GM19467 (cell line): ENCODE data around the gene ADAR.
"Not testable (repeated sequence)": the region's sequence is repeated elsewhere in the genome, so short reads cannot be mapped to it uniquely, and the experiment has no call there.

Experiments
- ATAC-seq: cut with Tn5 transposase; IDR thresholded peaks from one replicate; pipeline ENCODE4 v1.9.1; 2021; ENCODE audit warnings: mild to moderate bottlenecking, moderate library complexity; ENCODE audit not compliant: unreplicated experiment

The ADAR gene, protein sequence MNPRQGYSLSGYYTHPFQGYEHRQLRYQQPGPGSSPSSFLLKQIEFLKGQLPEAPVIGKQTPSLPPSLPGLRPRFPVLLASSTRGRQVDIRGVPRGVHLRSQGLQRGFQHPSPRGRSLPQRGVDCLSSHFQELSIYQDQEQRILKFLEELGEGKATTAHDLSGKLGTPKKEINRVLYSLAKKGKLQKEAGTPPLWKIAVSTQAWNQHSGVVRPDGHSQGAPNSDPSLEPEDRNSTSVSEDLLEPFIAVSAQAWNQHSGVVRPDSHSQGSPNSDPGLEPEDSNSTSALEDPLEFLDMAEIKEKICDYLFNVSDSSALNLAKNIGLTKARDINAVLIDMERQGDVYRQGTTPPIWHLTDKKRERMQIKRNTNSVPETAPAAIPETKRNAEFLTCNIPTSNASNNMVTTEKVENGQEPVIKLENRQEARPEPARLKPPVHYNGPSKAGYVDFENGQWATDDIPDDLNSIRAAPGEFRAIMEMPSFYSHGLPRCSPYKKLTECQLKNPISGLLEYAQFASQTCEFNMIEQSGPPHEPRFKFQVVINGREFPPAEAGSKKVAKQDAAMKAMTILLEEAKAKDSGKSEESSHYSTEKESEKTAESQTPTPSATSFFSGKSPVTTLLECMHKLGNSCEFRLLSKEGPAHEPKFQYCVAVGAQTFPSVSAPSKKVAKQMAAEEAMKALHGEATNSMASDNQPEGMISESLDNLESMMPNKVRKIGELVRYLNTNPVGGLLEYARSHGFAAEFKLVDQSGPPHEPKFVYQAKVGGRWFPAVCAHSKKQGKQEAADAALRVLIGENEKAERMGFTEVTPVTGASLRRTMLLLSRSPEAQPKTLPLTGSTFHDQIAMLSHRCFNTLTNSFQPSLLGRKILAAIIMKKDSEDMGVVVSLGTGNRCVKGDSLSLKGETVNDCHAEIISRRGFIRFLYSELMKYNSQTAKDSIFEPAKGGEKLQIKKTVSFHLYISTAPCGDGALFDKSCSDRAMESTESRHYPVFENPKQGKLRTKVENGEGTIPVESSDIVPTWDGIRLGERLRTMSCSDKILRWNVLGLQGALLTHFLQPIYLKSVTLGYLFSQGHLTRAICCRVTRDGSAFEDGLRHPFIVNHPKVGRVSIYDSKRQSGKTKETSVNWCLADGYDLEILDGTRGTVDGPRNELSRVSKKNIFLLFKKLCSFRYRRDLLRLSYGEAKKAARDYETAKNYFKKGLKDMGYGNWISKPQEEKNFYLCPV

DNA sequence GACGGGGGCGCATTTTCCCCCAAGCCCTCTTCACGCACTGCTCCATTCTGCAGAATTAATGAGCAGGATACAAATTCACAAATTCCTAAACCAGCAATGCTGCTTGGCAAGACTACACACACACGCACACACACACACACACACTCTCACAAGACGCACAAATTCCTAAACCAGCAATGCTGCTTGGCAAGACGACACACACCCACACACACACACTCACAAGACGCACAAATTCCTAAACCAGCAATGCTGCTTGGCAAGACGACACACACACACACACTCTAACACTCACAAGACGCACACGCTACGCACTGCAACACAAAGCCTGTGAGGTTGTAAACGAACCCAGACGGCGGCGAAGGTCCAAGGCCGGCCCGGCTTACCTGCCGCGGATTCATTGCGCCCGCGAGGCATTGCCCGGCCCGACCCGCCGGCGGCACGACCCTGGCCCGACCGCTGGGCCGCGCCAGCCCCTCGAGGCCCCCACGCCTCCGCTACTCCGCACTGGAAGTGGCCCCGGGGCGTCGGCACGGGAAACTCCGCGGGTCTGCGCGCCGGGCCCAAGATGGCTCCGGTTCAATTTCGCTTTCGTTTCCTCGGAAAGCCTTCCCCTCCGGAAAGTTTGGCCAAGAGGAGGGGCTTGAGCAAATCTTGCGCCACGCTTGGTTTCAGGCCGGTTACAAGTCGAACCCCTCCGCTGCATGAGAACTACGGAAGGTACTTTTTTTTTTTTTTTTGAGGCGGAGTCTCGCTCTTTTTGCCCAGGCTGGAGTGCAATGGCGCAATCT, at the start of gene ADAR:
Gene ADAR (minus strand): TSS at position 578 of the 788 bp plus-strand sequence. CDS start 180 bp downstream, at position 398.
- peak; percentile 54 for ATAC-seq

DNA sequence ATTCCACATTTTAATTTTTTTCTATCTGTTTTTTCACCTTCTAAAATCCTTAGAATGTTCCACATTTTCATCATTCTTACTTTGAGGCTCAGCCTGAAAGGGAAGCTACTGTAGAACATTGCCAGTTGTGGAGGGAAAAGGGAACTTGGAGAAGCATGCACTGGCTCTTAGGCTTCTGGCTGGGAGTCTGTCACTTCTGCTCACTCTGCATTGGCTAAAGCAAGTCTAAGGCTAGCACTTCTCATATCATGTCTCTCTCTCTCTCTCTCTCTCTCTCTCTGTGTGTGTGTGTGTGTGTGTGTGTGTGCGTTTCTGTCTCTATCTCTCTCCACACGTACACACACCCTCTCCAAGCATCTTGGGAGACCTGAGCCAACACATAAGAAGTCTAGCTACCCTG, 49.6 kb upstream of the ADAR start:
- ATAC-seq: no peak

DNA sequence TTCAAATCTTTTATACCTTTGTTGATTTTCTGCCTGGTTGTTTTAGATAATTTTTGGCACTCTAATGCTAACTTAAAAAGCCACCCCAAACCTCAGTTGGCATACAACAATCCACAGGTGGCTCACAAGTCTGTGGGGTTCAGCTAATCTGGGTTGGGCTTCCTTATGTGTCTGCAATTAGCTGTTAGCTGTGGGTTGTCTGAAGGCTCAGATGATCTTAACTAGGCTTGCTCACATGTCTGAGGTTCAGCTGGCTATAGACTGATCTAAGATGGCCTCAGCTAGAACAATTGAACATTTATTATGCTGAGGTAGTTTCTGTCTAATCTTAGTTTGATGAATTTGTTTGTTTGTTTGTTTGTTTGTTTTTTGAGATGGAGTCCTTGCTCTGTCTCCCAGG, 44.9 kb upstream of the ADAR start:
- no peak for ATAC-seq

DNA sequence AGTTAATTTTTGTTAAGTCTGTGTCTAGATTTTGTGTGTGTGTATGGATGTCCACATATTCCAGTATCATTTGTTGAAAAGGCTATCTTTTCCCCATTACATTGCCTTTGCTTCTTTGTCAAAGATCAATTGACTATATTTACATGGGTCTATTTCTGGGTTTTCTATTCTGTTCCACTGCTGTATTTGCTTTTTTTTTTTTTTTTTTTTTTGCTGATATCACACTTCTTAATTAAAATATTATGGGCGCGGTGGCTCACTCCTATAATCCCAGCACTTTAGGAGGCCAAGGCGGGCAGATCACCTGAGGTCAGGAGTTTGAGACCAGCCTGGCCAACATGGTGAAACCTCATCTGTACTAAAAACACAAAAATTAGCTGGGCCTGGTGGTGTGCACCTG, 36.7 kb upstream of the ADAR start:
- not testable (repeated sequence) for ATAC-seq

DNA sequence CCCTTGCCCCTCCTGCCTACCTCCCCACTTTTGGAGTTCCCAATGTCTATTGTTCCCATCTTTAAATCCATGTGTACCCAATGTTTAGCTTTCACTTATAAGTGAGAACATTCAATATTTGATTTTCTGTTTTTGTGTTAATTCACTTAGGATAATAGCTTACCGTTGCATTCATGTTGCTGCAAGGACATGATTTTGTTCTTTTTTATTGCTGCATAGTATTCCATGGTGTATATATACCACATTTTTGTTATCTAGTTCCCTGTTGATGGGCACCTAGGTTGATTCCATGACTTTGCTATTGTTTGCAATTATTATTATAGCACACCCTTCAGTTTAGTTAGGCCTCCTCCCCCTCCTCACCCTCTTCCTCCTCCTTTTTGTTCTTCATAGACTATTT, 33.5 kb upstream of the ADAR start:
- no peak for ATAC-seq

DNA sequence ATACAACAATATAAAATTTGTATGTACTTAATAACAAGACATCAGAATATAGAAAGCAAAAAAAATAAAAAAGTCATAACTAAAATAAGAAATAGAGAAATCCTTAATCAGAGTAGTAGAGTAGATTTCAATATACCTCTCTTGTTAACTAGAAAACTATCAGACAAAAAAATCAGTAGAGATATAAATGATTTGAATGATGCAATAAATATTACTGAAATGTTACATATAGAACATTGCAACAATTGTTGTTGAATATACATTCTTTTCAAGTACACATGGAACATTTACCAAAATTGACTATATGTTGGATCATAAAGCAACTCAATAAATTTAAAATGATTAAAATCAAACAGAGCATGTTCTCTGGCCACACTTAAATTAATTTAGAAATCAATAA, 31.9 kb upstream of the ADAR start:
- no peak for ATAC-seq

DNA sequence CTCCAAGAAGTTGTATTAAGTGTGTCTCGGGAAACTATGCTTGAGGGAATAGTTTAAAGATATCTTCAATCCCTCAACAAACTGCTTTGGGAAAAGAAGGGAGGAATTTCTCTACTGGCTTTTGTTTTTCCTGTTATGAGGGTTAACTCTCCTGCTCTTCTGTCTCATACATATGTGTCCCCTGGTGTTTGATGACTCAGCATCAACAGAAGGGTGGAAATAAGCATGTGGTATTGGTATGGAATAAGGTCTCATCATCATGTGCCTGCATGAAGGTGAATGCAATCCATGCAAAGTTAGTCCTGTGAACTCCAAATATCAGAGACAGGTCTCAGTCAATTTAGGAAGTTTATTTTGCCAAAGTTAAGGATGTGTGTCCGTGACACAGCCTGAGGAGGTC, 27.2 kb upstream of the ADAR start:
- no peak for ATAC-seq

DNA sequence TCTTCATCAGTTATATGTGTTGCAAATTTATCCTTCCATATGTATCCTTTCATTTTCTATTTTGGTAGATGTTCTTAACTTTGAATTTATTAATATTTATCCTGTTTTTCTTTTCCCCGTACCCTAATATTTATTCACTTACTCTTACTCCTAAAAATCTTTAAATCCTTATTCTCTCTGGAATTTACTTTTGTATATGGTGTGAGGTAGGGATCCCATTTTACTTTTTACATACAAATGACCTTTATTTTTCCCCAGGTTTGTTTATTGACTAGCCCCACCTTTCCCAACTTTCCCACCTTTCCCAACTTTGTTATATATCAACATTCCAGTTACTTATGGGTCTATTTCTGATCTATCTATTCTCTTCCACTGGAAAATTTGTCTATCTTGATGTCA, 21.7 kb upstream of the ADAR start:
- no peak for ATAC-seq

DNA sequence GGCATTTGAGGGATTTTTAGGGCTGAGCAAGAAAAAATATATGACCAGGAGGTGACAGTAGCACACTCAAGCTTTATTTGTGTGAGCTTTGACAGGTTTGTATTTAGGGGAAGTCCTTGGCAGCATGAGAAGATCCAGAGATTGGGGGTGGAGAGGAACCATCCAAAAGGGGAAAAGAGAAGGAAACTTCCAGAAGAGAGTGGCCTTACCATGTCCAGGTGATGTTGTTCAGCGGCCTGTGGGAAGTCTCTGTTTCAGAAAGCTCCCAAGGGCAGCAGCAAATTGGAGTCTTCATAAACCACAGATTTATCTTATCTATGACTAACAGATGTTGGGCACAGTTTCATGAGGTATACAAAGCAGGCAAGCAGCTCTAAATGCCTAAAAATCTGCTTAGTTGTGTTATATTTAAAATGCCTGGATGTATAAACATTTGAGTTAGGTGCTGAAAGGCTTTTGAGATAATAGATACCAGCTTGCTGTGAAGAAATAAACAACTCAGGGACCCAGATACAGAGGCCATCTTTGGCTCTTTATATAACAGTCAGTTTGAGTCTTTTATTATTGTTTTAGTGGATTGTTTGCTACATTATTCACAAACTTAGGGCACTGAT, 21.2 kb upstream of the ADAR start:
- no peak for ATAC-seq

DNA sequence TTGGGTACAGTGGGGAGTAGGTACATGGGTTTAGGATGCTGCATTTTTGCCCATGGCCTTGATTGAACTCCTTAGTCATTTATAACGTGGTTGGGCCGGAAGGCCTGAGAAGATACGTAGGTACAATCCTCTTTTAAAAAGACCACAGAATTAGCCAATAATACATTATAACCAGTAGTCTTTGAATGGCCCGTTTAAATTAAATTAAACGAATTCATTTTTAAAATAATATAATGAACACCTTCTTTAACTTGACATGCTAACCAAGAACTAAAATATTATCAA, 20.1 kb upstream of the ADAR start:
- ATAC-seq: no peak

DNA sequence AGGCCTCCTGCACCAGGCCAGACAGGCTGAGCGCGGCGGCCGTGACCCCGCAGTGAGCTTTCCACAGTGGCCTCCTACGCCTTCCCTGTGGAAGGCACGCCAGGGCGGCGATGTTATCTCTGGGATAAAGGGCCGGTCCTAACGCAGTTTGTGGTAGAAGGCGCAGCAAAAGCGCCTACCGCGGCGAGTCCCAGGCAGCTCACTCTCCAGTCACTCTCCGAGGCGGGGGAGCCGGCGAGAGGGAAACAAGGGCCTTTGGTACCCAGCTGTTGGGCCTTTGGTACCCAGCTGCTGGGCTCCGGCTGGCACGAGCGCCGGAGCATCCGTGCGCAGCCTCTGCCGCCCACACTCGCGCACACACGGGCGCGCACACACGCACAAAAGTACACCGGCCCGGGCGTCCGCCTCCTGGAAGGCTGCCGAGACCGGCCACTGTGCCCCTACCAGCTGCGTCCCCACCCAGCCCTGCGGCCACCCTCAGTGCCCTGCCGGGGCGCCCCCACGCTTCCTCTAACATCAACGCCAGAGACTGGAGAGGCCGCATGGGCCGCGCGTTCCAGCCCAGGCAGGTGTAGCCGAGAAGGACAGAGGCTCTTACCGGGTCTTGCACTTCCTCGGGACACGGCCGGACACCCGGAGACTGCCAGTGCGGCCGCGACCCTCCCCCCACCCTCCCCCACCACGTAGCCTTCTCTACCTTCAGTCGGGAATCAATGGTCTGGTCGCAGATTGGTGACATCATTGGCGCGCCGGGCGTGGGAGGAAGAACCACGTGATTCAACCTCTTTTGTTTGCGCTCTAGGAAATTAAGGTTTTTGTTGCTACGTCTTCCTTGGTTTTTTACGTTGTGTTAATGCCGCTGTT, 19.5 kb upstream of the ADAR start:
- peak; percentile 47 for ATAC-seq

DNA sequence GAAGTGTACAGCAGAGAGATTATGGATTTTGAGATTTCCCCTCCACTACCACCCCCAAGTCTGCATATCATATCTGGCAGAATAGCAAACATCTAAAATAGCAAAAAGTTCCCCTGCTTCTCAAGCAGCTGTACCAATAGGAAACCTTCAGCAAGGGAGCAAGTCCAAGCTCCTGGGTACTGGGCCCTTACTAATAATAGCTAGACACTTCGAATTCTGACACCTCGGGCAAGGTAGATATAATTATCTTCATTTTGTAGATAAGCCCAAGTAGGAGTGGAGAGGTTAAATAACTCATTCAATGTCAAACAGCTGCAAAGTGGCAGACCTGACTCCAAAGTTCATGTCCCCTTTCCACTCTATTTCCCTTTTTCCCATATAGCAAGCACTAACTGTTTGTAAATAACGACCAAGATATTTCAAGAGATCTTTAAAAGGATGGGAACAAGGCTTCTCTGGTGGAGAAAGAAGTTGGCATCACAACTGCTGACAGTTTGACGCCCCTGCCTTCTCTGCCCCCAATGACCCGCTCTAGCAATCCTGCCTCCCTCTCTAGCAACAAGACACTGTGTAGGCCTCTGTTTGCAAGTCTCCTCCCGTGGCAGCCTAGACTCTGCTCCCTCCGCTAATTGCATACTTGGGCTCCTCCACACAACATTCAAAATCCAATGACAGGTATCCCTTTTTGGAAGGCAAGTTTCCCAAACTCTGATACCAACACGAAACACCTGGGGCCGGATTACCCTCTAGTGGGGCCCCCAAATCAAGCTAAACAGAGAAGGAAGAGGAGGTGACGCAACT, 18.7 kb upstream of the ADAR start:
- ATAC-seq: peak; percentile 4

DNA sequence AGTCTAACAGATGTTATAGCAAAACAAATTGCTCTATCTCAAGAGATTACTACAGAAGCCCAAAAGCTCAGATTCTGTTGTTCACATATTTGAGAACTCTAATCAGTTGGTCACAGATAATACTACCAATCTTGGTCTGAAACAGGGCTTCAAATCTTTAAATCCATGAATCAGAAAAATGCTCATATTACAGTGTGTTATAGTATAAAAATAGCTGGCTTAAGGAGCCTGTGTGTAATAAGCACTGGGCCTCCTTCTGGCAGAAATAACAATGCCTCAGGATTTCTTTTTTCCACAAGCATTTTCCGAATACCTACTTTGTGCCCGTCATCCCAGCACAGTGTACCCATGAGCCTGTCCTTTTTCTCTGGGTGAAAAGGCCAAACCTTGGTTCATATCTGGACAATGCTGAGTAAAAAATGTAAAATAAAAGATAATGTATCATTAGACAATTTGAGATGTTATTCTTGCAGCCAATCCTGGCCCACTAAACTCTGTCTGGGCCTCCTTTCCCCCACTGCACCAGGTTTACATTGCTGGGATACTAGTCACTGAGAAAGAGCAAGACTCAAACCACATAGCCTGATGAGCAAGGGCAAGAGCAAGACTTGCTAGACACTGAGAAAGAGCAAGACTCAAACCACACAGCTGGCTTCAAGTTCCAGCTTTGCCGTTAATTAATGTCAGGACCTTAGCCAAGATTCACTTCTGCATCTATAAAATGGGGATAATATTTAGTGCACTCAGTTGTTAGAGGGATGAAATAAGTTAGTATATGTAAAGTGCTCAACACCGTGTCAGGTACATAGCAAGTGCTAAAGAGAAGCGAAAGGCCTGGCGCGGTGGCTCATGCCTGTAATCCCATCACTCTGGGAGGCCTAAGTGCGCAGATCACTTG, 17.0 kb upstream of the ADAR start:
- no peak for ATAC-seq

DNA sequence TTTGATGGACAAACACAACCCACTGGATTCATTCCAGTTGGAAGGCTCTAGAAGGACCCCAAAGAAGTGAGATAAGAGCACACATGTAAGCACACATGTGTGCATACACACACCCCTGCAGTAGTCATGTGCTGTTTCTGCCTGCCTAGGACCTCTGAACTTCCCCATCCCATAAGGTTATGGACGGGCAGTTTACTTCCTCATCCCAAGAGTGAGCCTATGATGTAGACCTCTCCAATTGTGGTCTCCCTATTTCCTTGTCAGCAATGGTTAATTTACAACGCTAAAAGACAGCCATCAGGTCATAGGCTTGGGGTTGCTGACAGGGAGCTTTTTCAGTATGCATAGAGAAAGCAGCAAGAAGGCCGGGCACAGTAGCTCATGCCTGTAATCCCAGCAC, 15.4 kb upstream of the ADAR start:
- no peak for ATAC-seq

DNA sequence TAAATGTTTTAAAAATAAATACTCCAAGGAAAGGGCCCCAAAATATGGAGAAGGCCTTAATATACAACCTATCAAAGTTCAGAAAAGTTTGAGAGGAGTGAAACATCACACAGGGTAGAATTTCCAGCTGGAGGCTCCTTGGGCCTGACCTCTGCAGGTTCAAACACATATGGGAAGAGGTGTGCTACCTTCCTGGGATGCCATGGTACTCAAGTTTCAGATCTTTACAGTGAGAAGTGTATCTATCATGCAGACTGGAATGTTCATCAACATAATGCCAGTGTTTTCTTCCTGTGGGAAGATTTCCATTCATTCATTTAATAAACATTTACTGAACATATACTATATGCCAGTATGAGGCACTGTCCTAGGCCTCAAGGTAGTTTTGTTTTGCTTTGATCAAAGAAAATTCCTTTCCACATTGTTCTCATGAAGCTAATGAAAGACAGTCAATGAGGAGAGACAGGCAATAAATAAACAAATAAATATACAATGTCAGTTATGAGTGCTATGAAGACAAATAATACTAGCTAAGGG, 14.6 kb upstream of the ADAR start:
- ATAC-seq: no peak

DNA sequence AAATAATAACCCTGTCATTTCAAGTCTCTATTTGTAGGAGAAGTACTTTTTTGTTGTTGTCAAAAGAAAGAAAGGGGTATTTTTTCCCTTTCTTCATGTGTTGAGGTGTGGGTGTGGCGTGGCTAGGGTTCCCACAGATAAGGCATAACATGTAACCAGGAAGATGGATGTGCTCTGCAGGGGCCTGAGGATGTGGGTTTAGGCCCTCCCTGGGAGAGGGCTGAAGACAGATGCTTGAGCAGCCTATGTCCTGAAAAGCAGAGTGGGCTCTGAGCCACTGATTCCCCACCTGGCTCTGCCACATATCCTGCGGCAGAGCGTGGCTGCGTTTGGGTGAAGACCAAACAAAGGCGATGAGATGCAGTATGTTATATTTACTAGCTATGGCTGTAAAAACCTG, 13.9 kb upstream of the ADAR start:
- ATAC-seq: no peak

DNA sequence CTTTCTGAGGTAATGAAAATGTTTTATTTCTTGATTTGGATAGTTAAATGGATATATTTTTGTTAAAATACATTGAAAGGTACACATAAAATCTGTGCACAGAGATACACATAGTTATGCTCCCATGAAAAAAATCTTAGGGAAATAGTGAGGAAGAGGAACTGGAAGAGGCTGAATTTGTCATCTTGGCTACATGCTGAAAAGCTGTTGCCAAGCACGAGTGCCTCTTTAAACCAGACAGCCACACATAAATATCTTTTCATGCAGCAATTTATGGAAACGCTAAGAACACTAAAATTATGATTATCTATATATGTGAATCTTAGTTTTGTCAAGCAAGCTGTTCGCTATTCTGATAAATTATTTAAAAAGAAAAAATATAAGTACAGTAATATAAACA, 12.8 kb upstream of the ADAR start:
- no peak for ATAC-seq
